H1 (cell line): ENCODE measurements around the gene SLC51B. TPM values are rescaled to one million over a fixed set of nuclear protein-coding genes. Genes with fewer than 3 reads are reported as not detected.

Source experiments
- CTCF ChIA-PET: fragments of 300-600 bp; sonication (Branson Sonifier 250); formaldehyde crosslinking; loops from one replicate; lab custom pipeline; 2021; ENCODE audit not compliant: partially characterized antibody; lab: Charles Lee
- POLR2A ChIA-PET: fragments of 300-600 bp; sonication (Branson Sonifier 250); formaldehyde crosslinking; loops from one replicate; lab custom pipeline; 2021; ENCODE audit warnings: inconsistent platforms; ENCODE audit not compliant: partially characterized antibody; lab: Charles Lee
- DNase-seq, 2 experiments: peaks; one replicate each; pipeline versions ENCODE4 v3.0.0 to v3.0.0-alpha.2; 2010 to 2022; ENCODE audit warnings: low spot score in 2 of 2, low read depth in 1 of 2, mixed read lengths in 1 of 2
- FAIRE-seq: peaks from 2 replicates; lab custom pipeline; 2011; peaks lifted over from hg19 to GRCh38; lab: Jason Lieb, UNC
- H2AFZ ChIP-seq: 2 replicates; pipeline ENCODE4 v1.8.1; 2012; ENCODE audit warnings: low read length, inconsistent platforms
- H2AK5ac ChIP-seq: 2 replicates; pipeline ENCODE4 v1.6.1; 2013; ENCODE audit warnings: low read depth, low read length
- H2BK120ac ChIP-seq: replicated peaks from 2 replicates; pipeline ENCODE3; 2013; ENCODE audit warnings: low read depth, low read length, inconsistent platforms
- H2BK12ac ChIP-seq: 2 replicates; pipeline ENCODE4 v1.6.1; 2013; ENCODE audit warnings: low read depth, low read length
- H2BK15ac ChIP-seq: 2 replicates; pipeline ENCODE4 v1.6.1; 2013; ENCODE audit warnings: low read length
- H2BK20ac ChIP-seq: 2 replicates; pipeline ENCODE4 v1.6.1; 2013; ENCODE audit warnings: low read length
- H2BK5ac ChIP-seq: 2 replicates; pipeline ENCODE4 v1.6.1; 2013; ENCODE audit warnings: low read depth, low read length
- H3K14ac ChIP-seq: 2 replicates; pipeline ENCODE4 v1.6.1; 2013; ENCODE audit warnings: inconsistent platforms; ENCODE audit not compliant: insufficient read length
- H3K18ac ChIP-seq: 2 replicates; pipeline ENCODE4 v1.6.1; 2013; ENCODE audit warnings: low read length; ENCODE audit errors: extremely low read depth
- H3K23ac ChIP-seq: 2 replicates; pipeline ENCODE4 v1.6.1; 2013; ENCODE audit warnings: inconsistent platforms; ENCODE audit not compliant: insufficient read length
- H3K23me2 ChIP-seq: 2 replicates; pipeline ENCODE4 v1.6.1; 2013; ENCODE audit warnings: low read depth, low read length
- H3K27ac ChIP-seq: 2 replicates; pipeline ENCODE4 v1.6.1; 2011; ENCODE audit warnings: low read depth, low read length, inconsistent platforms
- H3K27me3 ChIP-seq, 4 experiments: replicated peaks in 1 of 4; 1 replicate in 1 of 4; 2 replicates in 3 of 4; pipeline versions ENCODE4 v1.6.1 to v1.8.1; 2011 to 2013; ENCODE audit warnings: low read length in 3 of 4, mild to moderate bottlenecking in 3 of 4, inconsistent platforms in 2 of 4, mixed read lengths in 2 of 4, moderate library complexity in 1 of 4; ENCODE audit not compliant: control insufficient read depth in 3 of 4, insufficient read depth in 3 of 4; ENCODE audit errors: extremely low read depth in 1 of 4
- H3K36me3 ChIP-seq, 4 experiments: 2 replicates each; pipeline versions ENCODE4 v1.6.1 to v1.8.1; 2011 to 2013; ENCODE audit warnings: mild to moderate bottlenecking in 4 of 4, low read length in 3 of 4, moderate library complexity in 2 of 4, control low read depth in 1 of 4, inconsistent platforms in 1 of 4; ENCODE audit not compliant: insufficient read depth in 4 of 4, control insufficient read depth in 2 of 4
- H3K4ac ChIP-seq: replicated peaks from 2 replicates; pipeline ENCODE3; 2013; ENCODE audit warnings: low read length, low read depth, mixed read lengths, inconsistent platforms; ENCODE audit not compliant: insufficient read length
- H3K4me1 ChIP-seq, 4 experiments: replicated peaks in 1 of 4; 1 replicate in 1 of 4; 2 replicates in 3 of 4; pipeline versions ENCODE4 v1.6.1 to v1.8.1; 2011 to 2013; ENCODE audit warnings: low read length in 3 of 4, inconsistent platforms in 2 of 4, mixed read lengths in 1 of 4; ENCODE audit not compliant: insufficient read depth in 4 of 4, control insufficient read depth in 3 of 4
- H3K4me2 ChIP-seq, 2 experiments: 2 replicates each; pipeline versions ENCODE4 v1.6.1 to v1.8.1; 2011 to 2013; ENCODE audit warnings: low read depth in 2 of 2, low read length in 2 of 2, control low read depth in 1 of 2, inconsistent platforms in 1 of 2, mild to moderate bottlenecking in 1 of 2; ENCODE audit not compliant: insufficient read depth in 1 of 2
- H3K4me3 ChIP-seq, 4 experiments: fragments of 200-600, 300-600 bp in 1 of 4; sonication (generic), shearing (Covaris generic), sonication (Bioruptor Twin) in 1 of 4; 2 replicates each; pipeline versions ENCODE4 v1.5.1 to v1.8.1; 2011 to 2016; ENCODE audit warnings: low read length in 4 of 4, low read depth in 3 of 4, control low read depth in 2 of 4, inconsistent platforms in 2 of 4, mild to moderate bottlenecking in 2 of 4, mixed read lengths in 1 of 4, moderate library complexity in 1 of 4; ENCODE audit not compliant: insufficient read depth in 2 of 4; ENCODE audit errors: extremely low read depth in 1 of 4
- H3K56ac ChIP-seq: replicated peaks from 2 replicates; pipeline ENCODE3; 2013; ENCODE audit warnings: low read depth, mild to moderate bottlenecking, mixed read lengths, low read length, inconsistent platforms; ENCODE audit not compliant: insufficient read length
- H3K79me1 ChIP-seq: 2 replicates; pipeline ENCODE4 v1.6.1; 2013; ENCODE audit warnings: low read depth, low read length, control low read depth
- H3K79me2 ChIP-seq, 2 experiments: 2 replicates each; pipeline versions ENCODE4 v1.6.1 to v1.8.1; 2012 to 2013; ENCODE audit warnings: low read length in 2 of 2, mild to moderate bottlenecking in 2 of 2, inconsistent platforms in 1 of 2; ENCODE audit not compliant: insufficient read depth in 2 of 2, control insufficient read depth in 1 of 2
- H3K9ac ChIP-seq, 4 experiments: replicated peaks in 1 of 4; 1 replicate in 1 of 4; 2 replicates in 3 of 4; pipeline versions ENCODE4 v1.6.1 to v1.8.1; 2011 to 2013; ENCODE audit warnings: low read depth in 3 of 4, low read length in 3 of 4, control low read depth in 2 of 4, mild to moderate bottlenecking in 2 of 4, moderate library complexity in 2 of 4, inconsistent platforms in 1 of 4; ENCODE audit errors: extremely low read depth in 1 of 4
- H3K9me3 ChIP-seq, 2 experiments: 2 replicates each; pipeline versions ENCODE4 v1.6.1 to v1.8.1; 2012 to 2013; ENCODE audit warnings: mild to moderate bottlenecking in 2 of 2, moderate library complexity in 2 of 2, control low read depth in 1 of 2, inconsistent platforms in 1 of 2, low read depth in 1 of 2, low read length in 1 of 2, mixed read lengths in 1 of 2; ENCODE audit not compliant: insufficient read depth in 2 of 2
- H4K20me1 ChIP-seq, 2 experiments: replicated peaks in 1 of 2; 2 replicates each; pipeline versions ENCODE3 to v1.8.1; 2011 to 2013; ENCODE audit warnings: inconsistent platforms in 2 of 2, low read length in 2 of 2, mild to moderate bottlenecking in 1 of 2; ENCODE audit not compliant: insufficient read depth in 2 of 2, control insufficient read depth in 1 of 2
- H4K5ac ChIP-seq: 2 replicates; pipeline ENCODE4 v1.6.1; 2013; ENCODE audit warnings: low read length, low read depth, mixed read lengths, inconsistent platforms; ENCODE audit not compliant: insufficient read length
- H4K8ac ChIP-seq: 2 replicates; pipeline ENCODE4 v1.8.0; 2013; ENCODE audit warnings: mild to moderate bottlenecking, moderate library complexity, low read length, inconsistent platforms; ENCODE audit not compliant: insufficient read depth; ENCODE audit errors: extremely low read depth
- H4K91ac ChIP-seq: replicated peaks from 2 replicates; pipeline ENCODE3; 2013; ENCODE audit warnings: low read length, mixed read lengths, inconsistent platforms; ENCODE audit not compliant: insufficient read length
- E2F6 ChIP-seq: IDR thresholded peaks from 2 replicates; pipeline ENCODE4 v1.6.1; 2012; ENCODE audit warnings: inconsistent platforms
- EZH2 ChIP-seq: fragments of 200-600 bp; sonication (generic); IDR thresholded peaks from 2 replicates; pipeline ENCODE4 v1.7.1; 2012; ENCODE audit warnings: low read depth, mild to moderate bottlenecking, moderate library complexity, low read length, inconsistent platforms; ENCODE audit not compliant: severe bottlenecking
- WGBS, 2 experiments: shearing (Covaris generic) in 1 of 2; methylation state at CpG; one replicate each; pipeline versions ENCODE4 v1.1.6 to v1.1.7; 2013 to 2015; ENCODE audit warnings: low lambda C conversion rate in 2 of 2, mixed read lengths in 2 of 2, inconsistent platforms in 1 of 2, low coverage in 1 of 2, missing lambda C conversion rate in 1 of 2; ENCODE audit not compliant: insufficient replicate concordance in 2 of 2, insufficient coverage in 1 of 2, insufficient read length in 1 of 2; ENCODE audit errors: extremely low coverage in 1 of 2, missing lambda C conversion rate in 1 of 2; 5-methylcytosine and 5-hydroxymethylcytosine counted together
- polyA plus RNA-seq, 7 experiments: library from polyadenylated mRNA; depleted of rRNA in 3 of 7; stranded (reverse) in 5 of 7; unstranded in 2 of 7; fragments of >200 nt in 5 of 7; fragments of 200-250 nt in 2 of 7; gene quantifications; 1 replicate in 5 of 7; 2 replicates in 1 of 7; 4 replicates in 1 of 7; pipeline versions ENCODE4 v1.2.1 to v1.2.3, GENCODE V29; 2011 to 2013; ENCODE audit warnings: missing spikeins in 2 of 7, mixed read lengths in 2 of 7
- total RNA-seq: library from RNA; stranded (reverse); fragmentation: NEBNext Ultra II Directional; extraction: Animal tissue kit (Norgen Biotek cat#: 25700); gene quantifications from 2 replicates; pipeline ENCODE4 v1.2.1, GENCODE V29; 2021

SLC51B gene
- total and polyA plus RNA-seq, 2 of the 8 experiments (the other 6 are each of a cell fraction or from before 2014, with no cell fraction given): not detected

- Histone ChIP-seq H3K9ac (no peak overlapping the region), H2BK20ac (no peak overlapping the region), H3K79me1 (no peaks in the 10 kb centered on the region), H4K20me1 (no peaks in the 10 kb centered on the region), H2BK120ac (no peak overlapping the region), H3K36me3 (no peaks in the 10 kb centered on the region), H3K4ac (no peak overlapping the region), H3K18ac (peak overlapping the region; percentile 20; the same call in 1 of the 2 replicates), H4K5ac (no peak overlapping the region), H3K4me3 (no peak overlapping the region), H3K4me1 (peaks cover 15 to 28% (median 18%) of the 10 kb centered on the region in 4 experiments), H3K9me3 (no peaks in the 10 kb centered on the region), H2AFZ (no peak overlapping the region), H3K56ac (no peak overlapping the region), H3K23ac (no peak overlapping the region), H2AK5ac (no peak overlapping the region; the same call in 1 of the 2 replicates), H4K8ac (no peak overlapping the region), H3K23me2 (no peaks in the 10 kb centered on the region; the same call in 1 of the 2 replicates), H3K27ac (no peak overlapping the region), H2BK15ac (no peak overlapping the region), H4K91ac (no peak overlapping the region), H2BK12ac (0 out of 2 replicates have a peak overlapping the region, but pooled peaks have one; percentile 71), H3K27me3 (peaks cover 0 to 9% (median 8%) of the 10 kb centered on the region in 4 experiments; a peak in 5 of 7 replicates), H2BK5ac (no peak overlapping the region), H3K14ac (no peak overlapping the region), H3K4me2 (no peak overlapping the region), H3K79me2 (no peaks in the 10 kb centered on the region)
- DNase-seq: no peak
- ChIA-PET CTCF (interaction anchor here (0.6 to 32.9 kb wide), 6 partner anchors 14 to 177 kb away, joined by 3 to 1213 read pairs (median 24); partner anchors contain the start of genes RASL12 and SLC51B), POLR2A (interaction anchor here (14.5 kb wide), 1 partner anchor 14 kb away, joined by 93 read pairs; the partner anchor contains the start of gene RASL12)
- WGBS, 2 experiments: 78% methylated on average over 6 of the region's 6 CpGs; no CpG with 5 or more reads in 1 of the 2 experiments
- no peak for FAIRE-seq
- TF ChIP-seq E2F6 (0 out of 2 replicates have a peak, but pooled peaks have one; percentile 15), EZH2 (no peak)
These were observed 36.1 kb downstream of the SLC51B start for GRCh38 chr15:65081270-65081669.
